ENCODE measurements around the gene ELFN2. TPM values are rescaled to one million over a fixed set of nuclear protein-coding genes. Genes with fewer than 3 reads are reported as not detected.

Gene ELFN2
- total RNA-seq, 1 experiment from 2014 or later = 10.0 TPM

GRCh38 chr22:37464181-37464580, 36.9 kb upstream of the ELFN2 start:
- Histone ChIP-seq H3K36me3 (ENCODE audit: low read depth, low read length) (no peaks in the 10 kb centered on the region), H3K9me3 (ENCODE audit: low read length) (no peaks in the 10 kb centered on the region), H3K4me1 (ENCODE audit: insufficient read depth, low read length) (no peaks in the 10 kb centered on the region), H3K27me3 (ENCODE audit: low read length) (no peaks in the 10 kb centered on the region), H3K27ac (ENCODE audit: low read length) (no peak overlapping the region), H3K9ac (ENCODE audit: low read length) (no peak overlapping the region), H3K79me2 (ENCODE audit: low read length) (no peaks in the 10 kb centered on the region), H2AFZ (ENCODE audit: low read length) (no peak overlapping the region), H3F3A (ENCODE audit: low read length, unreplicated experiment) (no peaks in the 10 kb centered on the region), H3K9me2 (replicated peaks; ENCODE audit: low read length) (no peaks in the 10 kb centered on the region), H3K4me2 (ENCODE audit: low read length) (no peak overlapping the region), H3K4me3 (ENCODE audit: low read length) (no peak overlapping the region), H4K20me1 (ENCODE audit: low read length) (no peaks in the 10 kb centered on the region)
- ATAC-seq = no peak
- ChIA-PET CTCF (interaction anchor here (0.9 kb wide), 1 partner anchor 69 kb away, joined by 4 read pairs; no protein-coding TSS in a partner anchor), POLR2A (ENCODE audit: unreplicated experiment) (no interaction called here)
- intact Hi-C loops (cut with micrococcal nuclease) = no loop called here
- no peak for DNase-seq
- no peak for TF ChIP-seq CTCF (conservative IDR thresholded peaks at IDR 0.05; ENCODE audit: low read depth, low read length)
- TF ChIP-seq EZH2phosphoT487 (IDR thresholded peaks at IDR 0.05; ENCODE audit: borderline replicate concordance, low read length) = no peak
- no peak for TF ChIP-seq EZH2 (IDR thresholded peaks at IDR 0.05; ENCODE audit: low read length, unreplicated experiment)
- BruUV-seq (replicated peaks) = no TSS peak

GRCh38 chr22:37462983-37463382, 35.7 kb upstream of the ELFN2 start:
- BruUV-seq (replicated peaks) = no TSS peak
- Histone ChIP-seq H3K9me2 (replicated peaks; ENCODE audit: low read length) (no peaks in the 10 kb centered on the region), H3K27ac (ENCODE audit: low read length) (no peak overlapping the region), H3K27me3 (ENCODE audit: low read length) (no peaks in the 10 kb centered on the region), H3K36me3 (ENCODE audit: low read depth, low read length) (no peaks in the 10 kb centered on the region), H3K4me2 (ENCODE audit: low read length) (no peak overlapping the region), H2AFZ (ENCODE audit: low read length) (no peak overlapping the region), H3K4me1 (ENCODE audit: insufficient read depth, low read length) (no peaks in the 10 kb centered on the region), H3K9me3 (ENCODE audit: low read length) (no peaks in the 10 kb centered on the region), H3K9ac (ENCODE audit: low read length) (no peak overlapping the region), H3K79me2 (ENCODE audit: low read length) (no peaks in the 10 kb centered on the region), H4K20me1 (ENCODE audit: low read length) (no peaks in the 10 kb centered on the region), H3K4me3 (ENCODE audit: low read length) (no peak overlapping the region), H3F3A (ENCODE audit: low read length, unreplicated experiment) (no peaks in the 10 kb centered on the region)
- no peak for TF ChIP-seq EZH2 (IDR thresholded peaks at IDR 0.05; ENCODE audit: low read length, unreplicated experiment)
- TF ChIP-seq CTCF (conservative IDR thresholded peaks at IDR 0.05; ENCODE audit: low read depth, low read length) = no peak
- TF ChIP-seq EZH2phosphoT487 (IDR thresholded peaks at IDR 0.05; ENCODE audit: borderline replicate concordance, low read length) = no peak
- DNase-seq (peak; percentile 34), ATAC-seq (no peak)
- CTCF ChIA-PET = no interaction called here
- POLR2A ChIA-PET (ENCODE audit: unreplicated experiment) = no interaction called here
- intact Hi-C loops (cut with micrococcal nuclease) = no loop called here

- H3K36me3 ChIP-seq (ENCODE audit: low read depth, low read length) = no peaks in the 10 kb centered on the region
- H3F3A ChIP-seq (ENCODE audit: low read length, unreplicated experiment) = no peaks in the 10 kb centered on the region
- no peaks in the 10 kb centered on the region for H3K4me1 ChIP-seq (ENCODE audit: insufficient read depth, low read length)
- H3K9me3 ChIP-seq (ENCODE audit: low read length) = no peaks in the 10 kb centered on the region
- H4K20me1 ChIP-seq (ENCODE audit: low read length) = no peaks in the 10 kb centered on the region
- DNase-seq (no peak), ATAC-seq (no peak)
- no peaks in the 10 kb centered on the region for H3K27me3 ChIP-seq (ENCODE audit: low read length)
- H3K27ac ChIP-seq (ENCODE audit: low read length) = no peak overlapping the region
- CTCF ChIA-PET = no interaction called here
- BruUV-seq (replicated peaks) = no TSS peak
- H2AFZ ChIP-seq (ENCODE audit: low read length) = no peak overlapping the region
- TF ChIP-seq EZH2phosphoT487 (IDR thresholded peaks at IDR 0.05; ENCODE audit: borderline replicate concordance, low read length) (no peak), EZH2 (IDR thresholded peaks at IDR 0.05; ENCODE audit: low read length, unreplicated experiment) (no peak)
- intact Hi-C loops (cut with micrococcal nuclease) = no loop called here
- no peaks in the 10 kb centered on the region for H3K79me2 ChIP-seq (ENCODE audit: low read length)
- no peak overlapping the region for H3K9ac ChIP-seq (ENCODE audit: low read length)
- no peak overlapping the region for H3K4me2 ChIP-seq (ENCODE audit: low read length)
- no peaks in the 10 kb centered on the region for H3K9me2 ChIP-seq (replicated peaks; ENCODE audit: low read length)
- no peak overlapping the region for H3K4me3 ChIP-seq (ENCODE audit: low read length)
- POLR2A ChIA-PET (ENCODE audit: unreplicated experiment) = no interaction called here
Measured at GRCh38 chr22:37462436-37462835, 35.2 kb upstream of the ELFN2 start.
